GM19035 (cell line): ENCODE data around the gene LRRTM4.
"Not testable (repeated sequence)": the region's sequence is repeated elsewhere in the genome, so short reads cannot be mapped to it uniquely, and the experiment has no call there.

ENCODE experiments used
- ATAC-seq: cut with Tn5 transposase; IDR thresholded peaks from one replicate; pipeline ENCODE4 v1.9.1; 2021; ENCODE audit not compliant: unreplicated experiment

Gene LRRTM4

DNA sequence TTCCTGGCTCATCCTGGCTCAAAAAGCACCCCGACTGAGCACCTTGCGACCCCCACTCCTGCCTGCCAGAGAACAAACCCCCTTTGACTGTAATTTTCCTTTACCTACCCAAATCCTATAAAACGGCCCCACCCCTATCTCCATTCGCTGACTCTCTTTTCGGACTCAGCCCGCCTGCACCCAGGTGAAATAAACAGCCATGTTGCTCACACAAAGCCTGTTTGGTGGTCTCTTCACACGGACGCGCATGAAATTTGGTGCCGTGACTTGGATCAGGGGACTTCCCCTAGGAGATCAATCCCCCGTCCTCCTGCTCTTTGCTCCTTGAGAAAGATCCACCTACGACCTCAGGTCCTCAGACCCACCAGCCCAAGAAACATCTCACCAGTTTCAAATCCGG is 433.8 kb downstream of the LRRTM4 start:
- ATAC-seq: not testable (repeated sequence)

DNA sequence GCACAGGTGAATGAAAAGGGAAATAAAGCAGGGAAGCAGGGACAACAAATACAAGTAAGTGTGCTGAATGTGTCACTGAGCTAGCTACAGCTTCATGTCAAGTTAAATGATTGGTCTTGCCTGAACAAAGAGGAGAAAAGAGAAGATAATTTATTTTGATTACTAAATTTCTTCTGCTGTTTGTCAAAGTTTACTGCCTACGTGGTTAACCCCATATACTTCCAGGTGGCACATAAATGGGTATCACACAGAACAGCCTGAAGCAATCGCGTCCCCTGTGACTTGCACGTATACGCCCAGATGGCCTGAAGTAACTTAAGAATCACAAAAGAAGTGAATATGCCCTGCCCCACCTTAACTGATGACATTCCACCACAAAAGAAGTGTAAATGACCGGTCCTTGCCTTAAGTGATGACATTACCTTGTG is 434.2 kb downstream of the LRRTM4 start:
- ATAC-seq: no peak

DNA sequence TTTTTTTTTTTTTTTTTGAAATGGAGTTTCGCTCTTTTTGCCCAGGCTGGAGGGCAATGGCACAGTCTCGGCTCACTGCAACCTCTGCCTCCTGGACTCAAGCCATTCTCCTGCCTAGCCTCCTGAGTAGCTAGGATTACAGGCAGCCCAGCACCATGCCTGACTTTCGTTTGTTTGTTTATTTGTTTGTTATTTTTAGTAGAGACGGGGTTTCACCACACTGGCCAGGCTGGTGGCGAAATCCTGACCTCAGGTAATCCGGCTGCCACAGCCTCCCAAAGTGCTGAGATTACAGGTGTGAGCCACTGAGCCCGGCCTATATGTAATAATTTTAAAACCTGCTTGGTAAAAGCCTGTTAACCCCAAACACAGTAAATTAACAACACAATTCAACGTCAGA is 435.7 kb downstream of the LRRTM4 start:
- no peak for ATAC-seq

DNA sequence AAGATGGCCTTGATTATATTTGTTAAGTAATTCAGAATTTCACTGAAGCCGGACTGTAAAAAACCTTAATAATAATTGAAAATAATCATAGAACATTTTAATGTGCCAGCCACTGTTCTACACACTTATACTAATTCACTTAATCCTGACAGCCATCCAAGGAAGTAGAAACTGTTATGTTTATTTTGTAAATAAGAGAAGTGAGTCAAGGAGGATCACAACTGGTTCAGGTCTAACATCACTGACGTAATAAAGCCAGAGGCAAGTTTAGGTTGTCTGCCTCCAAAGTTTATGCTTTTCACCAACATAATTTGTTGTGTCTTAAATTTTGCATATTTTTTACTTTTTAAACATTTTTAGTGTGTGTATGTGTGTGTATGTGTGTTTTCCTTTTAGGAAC is 436.1 kb downstream of the LRRTM4 start:
- no peak for ATAC-seq

DNA sequence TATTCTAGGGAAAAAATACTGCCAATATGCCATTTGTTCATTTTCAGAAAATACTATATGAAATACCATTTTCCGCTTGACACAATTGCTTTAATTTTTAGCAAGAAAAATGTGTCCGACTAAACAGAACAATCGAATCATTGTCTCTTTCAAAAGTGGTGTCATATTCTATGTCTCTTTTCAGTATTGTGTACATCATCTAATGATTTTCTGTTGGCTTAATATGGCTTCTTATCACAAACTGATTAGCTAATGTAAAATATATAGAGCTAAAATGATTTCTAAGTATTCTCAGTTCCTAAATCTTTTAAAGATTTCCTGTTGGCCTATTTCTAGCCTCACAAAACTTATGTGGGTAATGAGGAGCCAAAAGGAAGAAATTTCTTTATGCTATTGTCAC is 436.6 kb downstream of the LRRTM4 start:
- no peak for ATAC-seq

DNA sequence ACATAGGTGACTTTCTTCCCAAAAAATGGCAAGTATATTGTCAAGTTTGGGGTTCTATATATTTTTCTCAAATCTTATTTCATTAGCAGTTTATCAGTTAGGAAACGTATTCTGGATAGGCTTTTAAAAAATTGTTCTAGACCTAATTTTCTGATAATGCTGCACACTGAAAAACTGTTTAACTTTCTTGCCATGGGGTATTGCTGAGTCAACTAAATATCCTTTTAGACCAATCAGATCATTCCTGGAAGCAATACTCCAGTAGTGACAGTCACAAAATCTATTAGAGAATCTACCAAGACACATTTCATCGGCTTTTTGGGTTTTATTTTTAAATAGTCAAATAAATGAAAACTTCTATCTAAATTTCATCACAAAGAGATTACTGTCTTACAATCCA is 440.6 kb downstream of the LRRTM4 start:
- no peak for ATAC-seq

DNA sequence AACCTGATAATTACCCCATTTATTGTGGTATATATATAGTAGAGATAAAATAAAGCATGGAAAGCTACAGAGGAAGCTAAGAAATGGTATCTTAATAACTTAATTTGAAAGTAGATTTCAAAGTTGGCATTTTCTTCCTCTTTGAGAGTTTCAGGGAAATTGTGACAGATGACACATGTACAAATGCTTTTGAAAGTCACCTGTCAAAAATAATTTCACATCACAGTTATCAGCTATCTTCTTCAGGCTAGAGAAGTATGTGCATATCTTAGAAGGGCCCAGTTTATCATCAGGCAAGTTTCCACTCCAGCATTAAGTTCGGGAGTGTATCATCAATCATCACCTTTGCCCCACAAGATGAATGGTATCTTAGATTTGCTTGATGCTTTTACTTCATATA is 457.9 kb downstream of the LRRTM4 start:
- ATAC-seq: no peak

DNA sequence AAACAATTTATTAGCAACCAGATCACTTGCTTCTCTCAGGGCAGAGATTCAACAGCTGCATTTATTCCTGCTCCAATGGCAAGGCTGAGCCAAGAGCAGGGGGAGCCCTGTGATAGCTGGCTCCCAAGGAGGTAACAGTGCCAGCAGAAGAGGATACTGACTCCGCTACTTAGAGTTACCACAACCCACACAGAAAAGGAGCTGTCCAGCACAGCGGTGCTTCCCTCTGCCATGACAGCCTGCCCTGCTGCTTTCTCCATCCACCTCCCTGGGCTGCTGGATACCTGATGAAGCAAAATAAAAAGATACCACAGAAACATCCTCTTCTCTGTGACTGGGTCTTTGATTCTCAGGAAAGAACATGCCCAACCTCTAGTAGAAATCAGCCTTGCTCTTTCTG is 467.2 kb downstream of the LRRTM4 start:
- ATAC-seq: no peak

DNA sequence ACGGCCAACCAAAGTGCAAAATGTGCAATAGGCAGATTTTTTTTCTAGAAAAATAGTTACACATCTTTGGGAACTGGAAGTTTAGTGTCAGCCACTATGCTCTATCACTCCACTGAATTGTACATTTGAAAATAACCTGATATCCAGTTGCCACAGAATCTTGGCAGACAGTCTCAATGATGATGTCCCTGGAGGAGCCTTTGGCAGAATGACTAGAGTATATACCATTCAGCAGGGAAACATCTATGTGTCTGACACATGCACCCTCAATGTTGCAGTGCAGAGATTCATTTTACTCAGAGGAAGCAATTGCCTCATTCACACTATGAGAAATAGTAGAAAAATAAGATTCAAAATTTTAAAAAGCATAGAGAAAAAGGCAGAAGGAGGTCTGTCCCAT is 475.8 kb downstream of the LRRTM4 start:
- no peak for ATAC-seq

DNA sequence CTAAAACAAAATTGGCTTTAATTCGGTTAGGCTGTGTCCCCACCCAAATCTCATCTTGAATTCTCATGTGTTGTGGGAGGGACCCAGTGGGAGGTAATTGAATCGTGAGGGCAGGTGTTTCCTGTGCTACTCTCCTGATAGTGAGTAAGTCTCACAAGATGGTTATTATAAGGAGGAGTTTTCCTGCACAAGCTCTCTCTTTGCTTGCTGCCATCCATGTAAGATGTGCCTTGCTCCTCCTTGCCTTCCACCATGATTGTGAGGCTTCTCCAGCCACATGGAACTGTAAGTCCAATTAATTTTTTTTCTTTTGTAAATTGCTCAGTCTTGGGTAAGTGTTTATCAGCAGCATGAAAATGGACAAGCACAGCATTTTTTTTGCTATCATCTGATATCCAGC is 476.7 kb downstream of the LRRTM4 start:
- not testable (repeated sequence) for ATAC-seq

DNA sequence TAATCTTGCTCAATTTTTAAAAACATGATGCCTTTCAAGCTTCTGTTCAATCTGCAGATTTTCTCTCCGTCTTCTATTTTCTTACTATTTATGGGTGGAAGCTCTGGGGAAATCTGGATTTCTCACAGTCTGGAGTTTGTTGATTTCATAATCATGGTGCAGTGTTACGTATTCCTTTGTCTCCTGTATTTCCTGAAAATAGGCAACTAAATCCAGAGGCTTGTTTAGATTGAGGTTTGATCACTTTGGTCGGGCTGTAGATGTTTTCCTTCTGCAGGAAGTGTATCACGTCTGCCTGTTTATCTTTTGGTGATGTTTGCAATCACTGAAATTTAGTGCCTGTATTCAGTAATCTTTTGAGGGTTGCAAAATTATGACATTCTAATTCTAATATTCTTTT is 487.7 kb downstream of the LRRTM4 start:
- no peak for ATAC-seq

DNA sequence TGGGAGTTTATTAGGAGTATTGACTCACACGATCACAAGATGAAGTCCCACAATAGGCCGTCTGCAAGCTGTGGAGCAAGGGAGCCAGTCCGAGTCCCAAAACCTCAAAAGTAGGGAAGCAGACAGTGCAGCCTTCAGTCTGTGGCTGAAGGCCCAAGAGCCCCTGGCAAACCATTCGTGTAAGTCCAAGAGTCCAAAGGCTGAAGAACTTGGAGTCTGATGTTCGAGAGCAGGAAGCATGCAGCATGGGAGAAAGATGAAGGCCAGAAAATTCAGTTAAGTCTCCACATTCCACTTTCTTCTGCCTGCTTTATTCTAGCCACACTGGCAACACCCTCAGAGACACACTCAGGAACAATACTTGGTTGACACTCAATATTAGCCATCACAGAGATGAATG is 492.9 kb downstream of the LRRTM4 start:
- not testable (repeated sequence) for ATAC-seq

DNA sequence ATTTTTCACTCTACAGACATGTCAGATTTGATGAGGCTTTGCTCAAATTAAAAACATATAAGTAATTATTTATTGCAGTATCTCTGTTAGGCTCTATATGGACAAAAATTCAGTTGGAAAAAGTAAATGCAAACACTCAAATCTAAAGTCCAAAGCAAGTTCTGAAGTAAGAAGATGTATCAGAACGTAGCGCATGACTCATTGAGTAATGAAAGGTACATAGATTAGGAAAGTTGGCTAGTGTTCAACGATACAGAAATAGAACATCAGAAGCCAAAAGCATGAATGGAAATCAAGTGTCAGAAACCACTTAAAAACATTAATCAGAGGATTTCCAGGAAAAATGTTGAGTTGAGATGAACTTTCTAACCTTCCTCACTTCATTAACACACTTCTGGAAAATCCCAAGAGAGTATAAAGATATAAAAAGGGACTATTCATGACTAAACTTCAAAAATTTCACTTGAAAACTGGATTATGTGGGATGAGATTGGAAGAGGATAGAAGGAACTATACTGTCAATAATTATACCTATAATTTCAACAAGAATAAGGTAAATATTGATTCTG is 494.1 kb downstream of the LRRTM4 start:
- no peak for ATAC-seq

DNA sequence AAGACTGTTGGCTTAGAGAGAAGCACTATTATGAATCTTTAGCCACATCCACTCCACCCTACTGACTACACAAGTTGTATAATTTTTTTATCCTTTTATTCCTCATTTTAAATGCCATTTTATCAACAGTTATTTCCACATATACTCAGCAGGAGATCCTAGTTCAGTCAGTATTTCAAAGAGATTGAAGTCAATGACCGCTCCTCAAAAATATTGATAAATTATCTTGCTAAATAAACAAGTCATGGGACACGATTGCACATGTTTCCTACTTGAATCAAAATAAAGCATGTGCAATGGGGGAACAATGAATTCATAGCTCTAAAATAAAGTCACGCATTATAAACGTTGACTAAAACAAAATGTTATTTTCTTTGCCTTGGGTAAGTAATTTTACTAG is 496.5 kb downstream of the LRRTM4 start:
- ATAC-seq: no peak

DNA sequence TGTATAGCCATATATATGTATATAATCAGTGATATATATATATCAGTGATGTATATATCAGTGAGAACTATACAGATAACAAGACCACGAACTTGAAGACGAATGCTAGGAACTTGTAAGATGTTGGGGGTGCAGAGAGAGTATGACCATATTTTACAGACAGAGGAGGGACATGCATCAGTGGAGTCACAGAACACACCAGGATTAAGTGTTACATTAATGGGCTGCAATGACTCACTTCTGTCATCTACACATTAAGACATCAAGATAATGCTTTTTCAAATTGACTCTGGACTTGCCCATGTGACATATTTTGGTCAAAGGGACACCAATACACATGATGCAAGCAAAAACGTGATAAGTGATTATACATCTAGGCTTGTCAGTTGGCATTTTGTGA is 501.0 kb downstream of the LRRTM4 start:
- no peak for ATAC-seq

DNA sequence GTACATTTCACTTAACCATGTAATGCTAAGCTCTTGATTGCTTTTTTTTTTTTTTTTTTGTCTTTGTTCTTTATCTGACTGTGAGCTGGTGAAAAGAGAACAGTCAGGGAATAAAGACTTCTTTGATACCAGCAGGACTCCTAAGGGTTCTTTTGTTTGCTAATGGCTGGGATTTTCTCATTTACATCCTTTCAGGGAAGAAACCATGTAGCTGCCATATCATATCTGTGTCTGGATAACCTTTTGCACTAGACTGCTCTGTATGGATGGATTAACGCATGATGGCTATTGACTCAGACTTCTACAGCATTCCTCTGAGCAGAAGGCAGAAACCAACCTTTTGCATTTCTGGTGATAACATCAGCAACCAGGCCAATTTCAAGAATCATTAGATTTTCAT is 504.0 kb downstream of the LRRTM4 start:
- ATAC-seq: no peak

DNA sequence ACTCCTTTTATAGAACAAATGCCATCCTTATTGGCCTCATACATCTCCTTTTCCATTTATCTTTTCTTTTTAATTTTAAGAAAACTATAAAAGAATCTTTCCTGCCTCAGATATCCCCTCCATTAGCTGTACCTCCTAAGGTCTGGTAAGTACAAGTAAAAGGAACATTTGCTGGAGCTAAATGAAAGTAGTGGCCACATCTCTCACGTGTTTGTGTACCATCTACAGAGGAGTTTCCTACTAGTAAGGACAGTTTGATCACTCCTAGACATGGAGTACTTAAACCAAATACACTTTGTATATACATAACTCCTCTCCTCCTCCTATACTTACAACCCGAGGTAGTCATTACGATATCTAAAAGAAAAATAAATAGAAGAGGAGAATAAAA is 504.8 kb downstream of the LRRTM4 start:
- no peak for ATAC-seq

DNA sequence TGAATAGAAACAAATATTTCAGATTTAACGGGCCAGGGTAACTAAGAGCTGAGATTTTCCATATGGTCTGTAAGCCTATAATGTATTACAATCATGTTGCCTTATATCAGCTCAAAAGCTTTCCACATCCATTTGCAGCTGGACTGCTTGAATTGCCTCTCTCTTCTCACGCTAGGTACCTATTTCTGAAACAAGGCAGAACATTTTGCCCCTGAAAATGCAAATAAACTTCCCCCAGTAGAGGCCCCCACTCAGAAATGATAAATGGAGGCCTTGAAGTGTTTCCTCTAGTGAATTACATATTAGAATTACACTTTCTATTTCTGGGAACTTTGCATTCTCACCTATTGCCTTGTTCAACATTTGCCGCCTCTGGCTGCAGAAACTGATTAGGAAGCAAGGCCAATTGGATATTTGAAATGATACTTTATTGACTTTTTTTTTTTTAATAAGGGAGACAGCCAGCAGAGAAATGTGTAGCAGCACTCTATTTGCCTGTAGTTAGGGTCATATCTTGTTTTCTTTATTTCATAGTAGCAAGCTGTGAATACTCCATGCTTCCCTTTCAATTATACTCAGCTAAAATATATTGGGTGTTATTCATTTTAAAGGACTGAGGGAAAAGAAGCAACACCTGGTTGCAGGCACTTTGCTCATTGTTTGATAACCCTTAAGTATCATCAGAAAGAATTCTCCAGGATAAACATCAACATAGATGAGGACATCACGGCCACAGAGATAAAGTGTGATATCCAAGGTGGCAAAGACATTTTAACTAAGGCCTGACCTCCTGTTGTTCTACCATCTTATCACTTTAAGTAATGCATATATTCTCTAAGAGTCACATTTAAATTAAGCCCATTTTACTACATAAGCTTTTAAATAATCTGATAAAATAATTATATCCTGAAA is 505.5 kb downstream of the LRRTM4 start:
- ATAC-seq: no peak

DNA sequence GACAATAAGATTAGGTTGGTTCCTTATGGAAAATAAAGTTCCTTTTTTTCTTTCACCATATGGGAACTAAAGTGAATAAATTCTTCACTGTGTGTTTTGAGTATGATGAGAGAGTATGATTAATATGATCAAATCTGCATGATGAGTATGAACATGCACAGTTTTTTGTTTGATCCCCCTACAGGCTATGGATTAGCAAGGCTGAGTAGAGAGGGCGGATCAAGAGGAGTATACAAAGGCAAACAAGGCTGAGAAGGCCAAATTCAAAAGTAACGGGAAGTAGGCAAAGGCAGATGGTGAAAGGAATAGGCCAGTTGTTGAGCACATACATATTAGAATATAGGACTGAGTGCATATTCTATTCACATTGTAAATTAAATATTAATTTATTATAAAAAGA is 508.2 kb downstream of the LRRTM4 start:
- no peak for ATAC-seq

DNA sequence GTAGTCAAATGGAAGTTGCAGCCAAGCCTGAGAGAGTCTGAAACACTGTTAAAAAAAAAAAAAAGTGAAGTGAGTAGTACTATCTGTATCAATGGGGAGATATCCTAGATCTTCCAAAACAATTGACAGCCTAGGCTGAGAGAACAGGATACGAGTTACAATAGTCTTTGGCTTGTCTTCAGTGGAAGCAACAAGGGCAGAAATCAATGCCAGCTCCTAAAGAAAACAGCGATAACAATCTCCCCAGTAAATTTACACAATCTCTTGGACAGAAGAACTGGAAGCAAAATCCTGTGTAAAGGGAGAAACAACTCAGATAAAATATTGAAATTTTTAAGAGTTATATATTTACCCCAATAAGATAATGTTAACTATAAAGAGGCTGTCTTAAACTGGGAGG is 508.7 kb downstream of the LRRTM4 start:
- no peak for ATAC-seq

DNA sequence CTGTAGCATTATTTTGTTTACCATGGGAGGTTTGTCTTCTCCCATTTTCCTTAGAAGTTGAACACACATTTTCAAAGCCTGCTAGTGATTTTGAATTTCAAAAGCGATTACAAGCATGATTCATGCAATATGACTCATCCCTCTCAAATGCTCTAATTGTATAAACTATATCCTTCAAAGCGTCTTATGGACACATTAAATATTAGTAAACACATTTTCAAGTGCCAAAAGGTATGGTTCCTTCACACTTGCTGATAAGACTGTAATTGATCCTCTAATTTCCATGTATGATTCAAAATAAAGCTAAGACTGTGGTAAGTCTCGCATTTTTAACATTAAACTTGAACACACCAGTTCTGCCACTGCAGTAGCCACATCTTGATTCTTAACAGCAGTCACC is 512.9 kb downstream of the LRRTM4 start:
- ATAC-seq: no peak

DNA sequence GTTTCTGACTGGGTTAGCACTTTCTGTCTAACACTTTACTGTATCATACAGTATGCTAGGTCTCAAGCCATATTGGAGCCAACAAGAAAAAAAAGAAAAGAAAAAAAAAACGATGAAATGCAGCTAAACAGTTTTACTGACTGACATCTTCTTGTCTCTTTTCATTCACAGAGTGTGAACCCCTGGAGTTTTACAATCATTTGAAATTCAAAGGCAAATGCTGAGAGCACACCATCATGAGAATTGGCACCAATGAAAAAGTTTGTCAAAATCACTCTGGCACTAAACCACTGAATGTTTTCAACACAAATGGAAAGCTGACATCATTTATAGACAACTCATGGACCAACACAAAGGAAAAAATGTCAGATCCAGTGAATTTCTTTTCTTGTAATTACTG is 513.3 kb downstream of the LRRTM4 start:
- ATAC-seq: no peak

DNA sequence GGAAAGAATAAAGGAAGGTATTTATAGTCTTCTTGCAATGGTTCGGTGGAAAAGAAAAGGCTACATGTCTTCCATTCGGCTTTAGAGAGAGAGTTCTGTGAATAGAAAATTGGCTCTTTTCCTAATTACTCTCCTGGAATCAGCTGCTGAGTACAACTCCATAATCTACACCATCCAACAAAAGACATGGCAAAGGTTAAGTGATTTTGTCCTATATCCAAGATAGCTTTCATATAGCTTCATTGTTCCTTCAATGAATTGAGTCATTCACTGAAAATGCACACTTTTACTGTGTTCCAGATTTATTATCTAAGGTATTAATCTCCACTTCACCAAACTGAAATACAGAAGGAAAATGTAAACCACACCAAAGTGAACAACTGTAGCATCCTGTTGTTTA is 514.5 kb downstream of the LRRTM4 start:
- no peak for ATAC-seq
